WTC11 (cell line): Measurements from ENCODE around the gene TMEM115. TPM values are rescaled to one million over a fixed set of nuclear protein-coding genes. Genes with fewer than 3 reads are reported as not detected.
A peak's percentile ranks its signal among the peaks of the same experiment; 100 is the strongest.

Source experiments
- ATAC-seq: fragments of 200-7000 bp; cut with Tn5 transposase; 2 replicates; pipeline ENCODE4 v1.10.0; 2021; ENCODE audit warnings: mild to moderate bottlenecking, moderate library complexity
- Bru-seq: library from RNA; stranded (reverse); fragments of 400-500 nt; gene quantifications from one replicate; lab custom pipeline; 2021; lab: Mats Ljungman, UMichigan
- CTCF ChIA-PET: fragments of 300-600 bp; sonication (Branson Sonifier 250); formaldehyde crosslinking; loops from one replicate; lab custom pipeline; 2021; ENCODE audit warnings: antibody characterized with exemption; lab: Charles Lee
- POLR2A ChIA-PET: fragments of 350-600 bp; sonication (Branson Sonifier 250); formaldehyde crosslinking; loops from one replicate; lab custom pipeline; 2021; ENCODE audit warnings: antibody characterized with exemption; lab: Charles Lee
- DNase-seq: peaks from one replicate; pipeline ENCODE4 v3.0.0; 2021; ENCODE audit warnings: low spot score
- H3K27ac Mint-ChIP-seq: 2 replicates; pipeline ENCODE4 v1.8.0; 2021; ENCODE audit warnings: mixed read lengths
- H3K27me3 Mint-ChIP-seq: 2 replicates; pipeline ENCODE4 v1.8.0; 2021; ENCODE audit warnings: low read depth, mild to moderate bottlenecking, moderate library complexity, mixed read lengths
- H3K36me3 Mint-ChIP-seq: 2 replicates; pipeline ENCODE4 v1.8.0; 2021; ENCODE audit warnings: mixed read lengths
- H3K4me1 Mint-ChIP-seq: 2 replicates; pipeline ENCODE4 v1.8.0; 2022; ENCODE audit warnings: mixed read lengths
- H3K4me3 Mint-ChIP-seq: 2 replicates; pipeline ENCODE4 v1.8.0; 2021; ENCODE audit warnings: mild to moderate bottlenecking, moderate library complexity, mixed read lengths
- H3K9me3 Mint-ChIP-seq: 2 replicates; pipeline ENCODE4 v1.8.0; 2021; ENCODE audit warnings: mixed read lengths
- CREM ChIP-seq: sonication (generic); formaldehyde crosslinking; IDR thresholded peaks from 2 replicates; pipeline ENCODE4 v1.8.1; 2022; ENCODE audit warnings: mild to moderate bottlenecking, missing genetic modification reagents, moderate library complexity
- ETV6 ChIP-seq: sonication (generic); formaldehyde crosslinking; IDR thresholded peaks from 2 replicates; pipeline ENCODE4 v1.8.1; 2022; ENCODE audit warnings: mild to moderate bottlenecking, missing genetic modification reagents
- FOXK1 ChIP-seq: sonication (generic); formaldehyde crosslinking; IDR thresholded peaks from 2 replicates; pipeline ENCODE4 v1.8.0; 2022; ENCODE audit warnings: mild to moderate bottlenecking, moderate library complexity, missing genetic modification reagents
- FOXP1 ChIP-seq: sonication (generic); formaldehyde crosslinking; IDR thresholded peaks from 2 replicates; pipeline ENCODE4 v1.8.0; 2022; ENCODE audit warnings: missing genetic modification reagents, mild to moderate bottlenecking, moderate library complexity, borderline replicate concordance
- GABPB1 ChIP-seq: sonication (generic); formaldehyde crosslinking; IDR thresholded peaks from 2 replicates; pipeline ENCODE4 v1.8.1; 2023; ENCODE audit warnings: mild to moderate bottlenecking, missing genetic modification reagents
- KAT7 ChIP-seq: sonication (generic); formaldehyde crosslinking; IDR thresholded peaks from 2 replicates; pipeline ENCODE4 v1.8.1; 2023; ENCODE audit warnings: missing genetic modification reagents, mild to moderate bottlenecking, borderline replicate concordance
- MYBL2 ChIP-seq: sonication (generic); formaldehyde crosslinking; IDR thresholded peaks from 2 replicates; pipeline ENCODE4 v1.8.1; 2023; ENCODE audit warnings: mild to moderate bottlenecking, moderate library complexity, missing genetic modification reagents
- NFYB ChIP-seq: sonication (generic); formaldehyde crosslinking; conservative IDR thresholded peaks from 2 replicates; pipeline ENCODE4 v1.8.0; 2022; ENCODE audit warnings: low read depth, missing genetic modification reagents
- NR1H2 ChIP-seq: sonication (generic); formaldehyde crosslinking; IDR thresholded peaks from 2 replicates; pipeline ENCODE4 v1.9.0; 2021; ENCODE audit warnings: mild to moderate bottlenecking, moderate library complexity, missing genetic modification reagents
- RELA ChIP-seq: sonication (generic); formaldehyde crosslinking; IDR thresholded peaks from 2 replicates; pipeline ENCODE4 v1.8.1; 2022; ENCODE audit warnings: missing genetic modification reagents, mild to moderate bottlenecking, borderline replicate concordance
- SMAD3 ChIP-seq: sonication (generic); formaldehyde crosslinking; IDR thresholded peaks from 2 replicates; pipeline ENCODE4 v1.8.0; 2022; ENCODE audit warnings: missing genetic modification reagents, mild to moderate bottlenecking, borderline replicate concordance
- SP1 ChIP-seq: sonication (generic); formaldehyde crosslinking; conservative IDR thresholded peaks from 2 replicates; pipeline ENCODE4 v1.8.1; 2022; ENCODE audit warnings: missing genetic modification reagents
- TEAD1 ChIP-seq: sonication (generic); formaldehyde crosslinking; IDR thresholded peaks from 2 replicates; pipeline ENCODE4 v1.8.0; 2022; ENCODE audit warnings: mild to moderate bottlenecking, missing genetic modification reagents
- ZBTB21 ChIP-seq: sonication (generic); formaldehyde crosslinking; IDR thresholded peaks from 2 replicates; pipeline ENCODE4 v1.8.1; 2023; ENCODE audit warnings: mild to moderate bottlenecking, missing genetic modification reagents, borderline replicate concordance
- long read RNA-seq, 3 experiments: library from RNA in 1 of 3; library from capped mRNA in 1 of 3; library from polyadenylated mRNA in 1 of 3; unstranded in 2 of 3; stranded (forward) in 1 of 3; transcript quantifications; one replicate each; pipeline ENCODE4 v2.0.0, GENCODE V29; 2021
- total RNA-seq: library from RNA; stranded (reverse); gene quantifications from 3 replicates; pipeline ENCODE4 v1.2.3, GENCODE V29; 2021
- TF ChIP-seq, protein P1 (sequence below): sonication (generic); formaldehyde crosslinking; IDR thresholded peaks from 2 replicates; pipeline ENCODE4 v1.8.0; 2022; ENCODE audit warnings: mild to moderate bottlenecking, missing genetic modification reagents
- TF ChIP-seq, protein P2 (sequence below): fragments of 250-450 bp; sonication (Bioruptor Pico); IDR thresholded peaks from 2 replicates; pipeline ENCODE4 v1.8.0; 2021; ENCODE audit warnings: mild to moderate bottlenecking
- TF ChIP-seq, protein P3 (sequence below): sonication (generic); formaldehyde crosslinking; IDR thresholded peaks from 2 replicates; pipeline ENCODE4 v1.8.1; 2023; ENCODE audit warnings: mild to moderate bottlenecking, missing genetic modification reagents, moderate library complexity
- TF ChIP-seq, protein P4 (sequence below): sonication (generic); formaldehyde crosslinking; IDR thresholded peaks from 2 replicates; pipeline ENCODE4 v1.8.0; 2022; ENCODE audit warnings: mild to moderate bottlenecking, missing genetic modification reagents
- TF ChIP-seq, protein P5 (sequence below): sonication (generic); formaldehyde crosslinking; IDR thresholded peaks from 2 replicates; pipeline ENCODE4 v1.8.1; 2023; ENCODE audit warnings: mild to moderate bottlenecking, moderate library complexity, missing genetic modification reagents
- TF ChIP-seq, protein P6 (sequence below): sonication (generic); formaldehyde crosslinking; IDR thresholded peaks from 2 replicates; pipeline ENCODE4 v1.8.0; 2022; ENCODE audit warnings: mild to moderate bottlenecking, missing genetic modification reagents
- TF ChIP-seq, protein P7 (sequence below): sonication (generic); formaldehyde crosslinking; IDR thresholded peaks from 2 replicates; pipeline ENCODE4 v1.8.0; 2023; ENCODE audit warnings: missing genetic modification reagents, mild to moderate bottlenecking, borderline replicate concordance

The TMEM115 gene, protein sequence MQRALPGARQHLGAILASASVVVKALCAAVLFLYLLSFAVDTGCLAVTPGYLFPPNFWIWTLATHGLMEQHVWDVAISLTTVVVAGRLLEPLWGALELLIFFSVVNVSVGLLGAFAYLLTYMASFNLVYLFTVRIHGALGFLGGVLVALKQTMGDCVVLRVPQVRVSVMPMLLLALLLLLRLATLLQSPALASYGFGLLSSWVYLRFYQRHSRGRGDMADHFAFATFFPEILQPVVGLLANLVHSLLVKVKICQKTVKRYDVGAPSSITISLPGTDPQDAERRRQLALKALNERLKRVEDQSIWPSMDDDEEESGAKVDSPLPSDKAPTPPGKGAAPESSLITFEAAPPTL
- total RNA-seq: 26.7 to 30.0 TPM (median 28.4 TPM) in 3 replicates
- Bru-seq, nascent RNA: percentile 81 among the genes with signal in this experiment
- long read RNA-seq, experiment 1, transcript TMEM115-201 (2 exons, 2,197 nt): major isoform, 111 of 116 reads
- long read RNA-seq, experiment 1, partial matches to known transcripts: 3 of 116 reads
- long read RNA-seq, experiment 1, other reads (novel, unspliced or antisense): 2 of 116 reads
- long read RNA-seq, experiment 2, transcript TMEM115-201 (2 exons, 2,197 nt): major isoform, 37 of 40 reads
- long read RNA-seq, experiment 2, partial matches to known transcripts: 3 of 40 reads
- long read RNA-seq, experiment 2, other reads (novel, unspliced or antisense): 0 of 40 reads
- long read RNA-seq, experiment 3, transcript TMEM115-201 (2 exons, 2,197 nt): major isoform, 29 of 30 reads
- long read RNA-seq, experiment 3, partial matches to known transcripts: 0 of 30 reads
- long read RNA-seq, experiment 3, other reads (novel, unspliced or antisense): 1 of 30 reads

DNA sequence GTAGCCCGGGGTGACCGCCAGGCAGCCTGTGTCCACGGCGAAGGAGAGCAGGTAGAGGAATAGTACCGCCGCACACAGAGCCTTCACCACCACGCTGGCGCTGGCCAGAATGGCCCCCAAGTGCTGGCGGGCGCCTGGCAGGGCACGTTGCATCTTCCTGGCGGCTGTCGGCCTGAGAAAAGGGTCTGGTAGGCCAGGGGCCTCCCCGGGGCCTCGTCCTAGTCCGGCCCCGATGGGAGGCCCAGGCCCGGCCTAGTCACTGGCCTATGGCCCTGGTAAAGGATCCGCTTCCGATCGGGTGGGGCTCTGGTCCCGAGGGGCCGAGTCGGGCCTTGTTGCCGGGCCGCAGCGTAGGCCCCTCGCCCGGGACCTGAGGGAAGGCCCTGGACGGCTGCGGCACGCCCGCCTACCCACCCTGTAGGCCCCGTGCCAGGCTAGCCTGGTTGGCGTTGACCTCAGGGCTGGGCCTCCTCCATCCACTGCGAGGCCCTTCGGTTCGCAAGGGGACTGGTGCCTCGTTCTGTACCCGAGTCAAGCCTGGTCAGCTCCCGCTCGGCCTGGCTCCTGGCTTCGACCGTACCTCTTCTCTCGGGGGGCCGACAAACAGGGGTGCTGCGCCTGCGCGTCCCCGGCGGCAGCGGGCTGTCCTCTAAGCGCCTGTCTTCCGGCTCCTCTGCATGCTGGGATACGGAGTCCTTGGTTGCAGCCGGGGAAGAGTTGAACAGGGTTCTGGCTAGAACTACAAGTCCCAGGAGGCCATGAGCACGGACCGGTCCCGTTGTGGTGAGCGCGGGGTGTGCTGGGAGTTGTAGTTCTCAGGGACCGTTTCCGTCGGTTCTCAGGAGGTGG is at the start of gene TMEM115:
TSS of gene TMEM115 (minus strand) at position 611 of the 849 bp plus-strand sequence. CDS start at position 153, 458 bp downstream.
- TF ChIP-seq, protein P1, sequence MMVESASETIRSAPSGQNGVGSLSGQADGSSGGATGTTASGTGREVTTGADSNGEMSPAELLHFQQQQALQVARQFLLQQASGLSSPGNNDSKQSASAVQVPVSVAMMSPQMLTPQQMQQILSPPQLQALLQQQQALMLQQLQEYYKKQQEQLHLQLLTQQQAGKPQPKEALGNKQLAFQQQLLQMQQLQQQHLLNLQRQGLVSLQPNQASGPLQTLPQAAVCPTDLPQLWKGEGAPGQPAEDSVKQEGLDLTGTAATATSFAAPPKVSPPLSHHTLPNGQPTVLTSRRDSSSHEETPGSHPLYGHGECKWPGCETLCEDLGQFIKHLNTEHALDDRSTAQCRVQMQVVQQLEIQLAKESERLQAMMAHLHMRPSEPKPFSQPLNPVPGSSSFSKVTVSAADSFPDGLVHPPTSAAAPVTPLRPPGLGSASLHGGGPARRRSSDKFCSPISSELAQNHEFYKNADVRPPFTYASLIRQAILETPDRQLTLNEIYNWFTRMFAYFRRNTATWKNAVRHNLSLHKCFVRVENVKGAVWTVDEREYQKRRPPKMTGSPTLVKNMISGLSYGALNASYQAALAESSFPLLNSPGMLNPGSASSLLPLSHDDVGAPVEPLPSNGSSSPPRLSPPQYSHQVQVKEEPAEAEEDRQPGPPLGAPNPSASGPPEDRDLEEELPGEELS: 0 out of 2 replicates have a peak, but pooled peaks have one; percentile 52
- peak; percentile 48; the same call in 1 of the 2 replicates for TF ChIP-seq SMAD3 (CRISPR knock-in tag)
- TF ChIP-seq, protein P2, sequence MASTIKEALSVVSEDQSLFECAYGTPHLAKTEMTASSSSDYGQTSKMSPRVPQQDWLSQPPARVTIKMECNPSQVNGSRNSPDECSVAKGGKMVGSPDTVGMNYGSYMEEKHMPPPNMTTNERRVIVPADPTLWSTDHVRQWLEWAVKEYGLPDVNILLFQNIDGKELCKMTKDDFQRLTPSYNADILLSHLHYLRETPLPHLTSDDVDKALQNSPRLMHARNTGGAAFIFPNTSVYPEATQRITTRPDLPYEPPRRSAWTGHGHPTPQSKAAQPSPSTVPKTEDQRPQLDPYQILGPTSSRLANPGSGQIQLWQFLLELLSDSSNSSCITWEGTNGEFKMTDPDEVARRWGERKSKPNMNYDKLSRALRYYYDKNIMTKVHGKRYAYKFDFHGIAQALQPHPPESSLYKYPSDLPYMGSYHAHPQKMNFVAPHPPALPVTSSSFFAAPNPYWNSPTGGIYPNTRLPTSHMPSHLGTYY (CRISPR knock-in tag): no peak
- peak; percentile 25; the same call in 1 of the 2 replicates for TF ChIP-seq TEAD1 (CRISPR knock-in tag)
- TF ChIP-seq FOXK1 (CRISPR knock-in tag): peak; percentile 75; the same call in 1 of the 2 replicates
- TF ChIP-seq NR1H2: no peak
- TF ChIP-seq, protein P3, sequence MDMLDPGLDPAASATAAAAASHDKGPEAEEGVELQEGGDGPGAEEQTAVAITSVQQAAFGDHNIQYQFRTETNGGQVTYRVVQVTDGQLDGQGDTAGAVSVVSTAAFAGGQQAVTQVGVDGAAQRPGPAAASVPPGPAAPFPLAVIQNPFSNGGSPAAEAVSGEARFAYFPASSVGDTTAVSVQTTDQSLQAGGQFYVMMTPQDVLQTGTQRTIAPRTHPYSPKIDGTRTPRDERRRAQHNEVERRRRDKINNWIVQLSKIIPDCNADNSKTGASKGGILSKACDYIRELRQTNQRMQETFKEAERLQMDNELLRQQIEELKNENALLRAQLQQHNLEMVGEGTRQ: peak; percentile 61
- peak; percentile 46; the same call in 1 of the 2 replicates for TF ChIP-seq ETV6 (CRISPR knock-in tag)
- peak; percentile 71; the same call in 1 of the 2 replicates for TF ChIP-seq MYBL2 (CRISPR knock-in tag)
- peak; percentile 66; the same call in 1 of the 2 replicates for TF ChIP-seq FOXP1 (CRISPR knock-in tag)
- 0 out of 2 replicates have a peak, but pooled peaks have one; percentile 50 for TF ChIP-seq ZBTB21 (CRISPR knock-in tag)
- TF ChIP-seq, protein P4, sequence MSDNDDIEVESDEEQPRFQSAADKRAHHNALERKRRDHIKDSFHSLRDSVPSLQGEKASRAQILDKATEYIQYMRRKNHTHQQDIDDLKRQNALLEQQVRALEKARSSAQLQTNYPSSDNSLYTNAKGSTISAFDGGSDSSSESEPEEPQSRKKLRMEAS: no peak
- TF ChIP-seq, protein P5, sequence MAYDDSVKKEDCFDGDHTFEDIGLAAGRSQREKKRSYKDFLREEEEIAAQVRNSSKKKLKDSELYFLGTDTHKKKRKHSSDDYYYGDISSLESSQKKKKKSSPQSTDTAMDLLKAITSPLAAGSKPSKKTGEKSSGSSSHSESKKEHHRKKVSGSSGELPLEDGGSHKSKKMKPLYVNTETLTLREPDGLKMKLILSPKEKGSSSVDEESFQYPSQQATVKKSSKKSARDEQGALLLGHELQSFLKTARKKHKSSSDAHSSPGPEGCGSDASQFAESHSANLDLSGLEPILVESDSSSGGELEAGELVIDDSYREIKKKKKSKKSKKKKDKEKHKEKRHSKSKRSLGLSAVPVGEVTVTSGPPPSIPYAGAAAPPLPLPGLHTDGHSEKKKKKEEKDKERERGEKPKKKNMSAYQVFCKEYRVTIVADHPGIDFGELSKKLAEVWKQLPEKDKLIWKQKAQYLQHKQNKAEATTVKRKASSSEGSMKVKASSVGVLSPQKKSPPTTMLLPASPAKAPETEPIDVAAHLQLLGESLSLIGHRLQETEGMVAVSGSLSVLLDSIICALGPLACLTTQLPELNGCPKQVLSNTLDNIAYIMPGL: 0 out of 2 replicates have a peak, but pooled peaks have one; percentile 47
- TF ChIP-seq, protein P6, sequence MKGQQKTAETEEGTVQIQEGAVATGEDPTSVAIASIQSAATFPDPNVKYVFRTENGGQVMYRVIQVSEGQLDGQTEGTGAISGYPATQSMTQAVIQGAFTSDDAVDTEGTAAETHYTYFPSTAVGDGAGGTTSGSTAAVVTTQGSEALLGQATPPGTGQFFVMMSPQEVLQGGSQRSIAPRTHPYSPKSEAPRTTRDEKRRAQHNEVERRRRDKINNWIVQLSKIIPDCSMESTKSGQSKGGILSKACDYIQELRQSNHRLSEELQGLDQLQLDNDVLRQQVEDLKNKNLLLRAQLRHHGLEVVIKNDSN: peak; percentile 12; the same call in 1 of the 2 replicates
- no peak for TF ChIP-seq NFYB
- TF ChIP-seq GABPB1 (CRISPR knock-in tag): peak; percentile 72
- TF ChIP-seq CREM (CRISPR knock-in tag): peak; percentile 83
- TF ChIP-seq, protein P7, sequence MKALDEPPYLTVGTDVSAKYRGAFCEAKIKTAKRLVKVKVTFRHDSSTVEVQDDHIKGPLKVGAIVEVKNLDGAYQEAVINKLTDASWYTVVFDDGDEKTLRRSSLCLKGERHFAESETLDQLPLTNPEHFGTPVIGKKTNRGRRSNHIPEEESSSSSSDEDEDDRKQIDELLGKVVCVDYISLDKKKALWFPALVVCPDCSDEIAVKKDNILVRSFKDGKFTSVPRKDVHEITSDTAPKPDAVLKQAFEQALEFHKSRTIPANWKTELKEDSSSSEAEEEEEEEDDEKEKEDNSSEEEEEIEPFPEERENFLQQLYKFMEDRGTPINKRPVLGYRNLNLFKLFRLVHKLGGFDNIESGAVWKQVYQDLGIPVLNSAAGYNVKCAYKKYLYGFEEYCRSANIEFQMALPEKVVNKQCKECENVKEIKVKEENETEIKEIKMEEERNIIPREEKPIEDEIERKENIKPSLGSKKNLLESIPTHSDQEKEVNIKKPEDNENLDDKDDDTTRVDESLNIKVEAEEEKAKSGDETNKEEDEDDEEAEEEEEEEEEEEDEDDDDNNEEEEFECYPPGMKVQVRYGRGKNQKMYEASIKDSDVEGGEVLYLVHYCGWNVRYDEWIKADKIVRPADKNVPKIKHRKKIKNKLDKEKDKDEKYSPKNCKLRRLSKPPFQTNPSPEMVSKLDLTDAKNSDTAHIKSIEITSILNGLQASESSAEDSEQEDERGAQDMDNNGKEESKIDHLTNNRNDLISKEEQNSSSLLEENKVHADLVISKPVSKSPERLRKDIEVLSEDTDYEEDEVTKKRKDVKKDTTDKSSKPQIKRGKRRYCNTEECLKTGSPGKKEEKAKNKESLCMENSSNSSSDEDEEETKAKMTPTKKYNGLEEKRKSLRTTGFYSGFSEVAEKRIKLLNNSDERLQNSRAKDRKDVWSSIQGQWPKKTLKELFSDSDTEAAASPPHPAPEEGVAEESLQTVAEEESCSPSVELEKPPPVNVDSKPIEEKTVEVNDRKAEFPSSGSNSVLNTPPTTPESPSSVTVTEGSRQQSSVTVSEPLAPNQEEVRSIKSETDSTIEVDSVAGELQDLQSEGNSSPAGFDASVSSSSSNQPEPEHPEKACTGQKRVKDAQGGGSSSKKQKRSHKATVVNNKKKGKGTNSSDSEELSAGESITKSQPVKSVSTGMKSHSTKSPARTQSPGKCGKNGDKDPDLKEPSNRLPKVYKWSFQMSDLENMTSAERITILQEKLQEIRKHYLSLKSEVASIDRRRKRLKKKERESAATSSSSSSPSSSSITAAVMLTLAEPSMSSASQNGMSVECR (CRISPR knock-in tag): peak; percentile 72; the same call in 1 of the 2 replicates
- 0 out of 2 replicates have a peak, but pooled peaks have one; percentile 12 for TF ChIP-seq KAT7 (CRISPR knock-in tag)
- TF ChIP-seq RELA: 0 out of 2 replicates have a peak, but pooled peaks have one; percentile 29
- peak; percentile 77; the same call in 1 of the 2 replicates for TF ChIP-seq SP1 (CRISPR knock-in tag)
- DNase-seq (peak; percentile 96), ATAC-seq (peak; percentile 99)
- peaks cover 14% of the 10 kb centered on the region for H3K36me3 Mint-ChIP-seq
- POLR2A ChIA-PET: no interaction called here
- CTCF ChIA-PET: interaction anchor here (1.3 kb wide), 1 partner anchor 12 kb away, joined by 7 read pairs; no protein-coding TSS in a partner anchor
- peak within 1 kb of the TSS; percentile 32 for H3K27ac Mint-ChIP-seq
- H3K27me3 Mint-ChIP-seq: peaks cover 19% of the 10 kb centered on the region
- H3K9me3 Mint-ChIP-seq: no peaks in the 10 kb centered on the region
- H3K4me1 Mint-ChIP-seq: peaks cover 24% of the 10 kb centered on the region
- peak within 1 kb of the TSS; percentile 93 for H3K4me3 Mint-ChIP-seq
